GM18505 (cell line): ENCODE data around the gene TENM3.

Source experiments
- ATAC-seq: cut with Tn5 transposase; IDR thresholded peaks from one replicate; pipeline ENCODE4 v1.9.1; 2021; ENCODE audit not compliant: unreplicated experiment
- POLR2A ChIP-seq: IDR thresholded peaks from 4 replicates; pipeline ENCODE4 v1.6.1; 2011; ENCODE audit warnings: borderline replicate concordance; ENCODE audit not compliant: insufficient read depth, insufficient read length; ENCODE audit errors: extremely low read depth

The TENM3 gene

GRCh38 chr4:182328505-182328904 lies 85.3 kb downstream of the TENM3 start:
- TF ChIP-seq POLR2A, result no peak
- ATAC-seq, result no peak

- no peak for ATAC-seq
- TF ChIP-seq POLR2A, result no peak
Measured at GRCh38 chr4:182337366-182337765, 94.2 kb downstream of the TENM3 start.

GRCh38 chr4:182338063-182338462 lies 94.9 kb downstream of the TENM3 start:
- no peak for TF ChIP-seq POLR2A
- no peak for ATAC-seq

- ATAC-seq, result no peak
- TF ChIP-seq POLR2A, result no peak
Measured at GRCh38 chr4:182338746-182339145, 95.5 kb downstream of the TENM3 start.

GRCh38 chr4:182339221-182339641 lies 96.0 kb downstream of the TENM3 start:
- TF ChIP-seq POLR2A, result no peak
- ATAC-seq, result no peak

- no peak for TF ChIP-seq POLR2A
- no peak for ATAC-seq
Measured at GRCh38 chr4:182343453-182343852, 100.3 kb downstream of the TENM3 start.

GRCh38 chr4:182344968-182345367 lies 101.8 kb downstream of the TENM3 start:
- TF ChIP-seq POLR2A, result no peak
- ATAC-seq, result no peak

GRCh38 chr4:182346250-182346649 lies 103.0 kb downstream of the TENM3 start:
- ATAC-seq, result no peak
- TF ChIP-seq POLR2A, result no peak

- TF ChIP-seq POLR2A, result no peak
- ATAC-seq, result no peak
Measured at GRCh38 chr4:182346675-182347375, 103.6 kb downstream of the TENM3 start.

- no peak for TF ChIP-seq POLR2A
- ATAC-seq, result no peak
Measured at GRCh38 chr4:182348779-182349326, 105.7 kb downstream of the TENM3 start.

- ATAC-seq, result no peak
- no peak for TF ChIP-seq POLR2A
Measured at GRCh38 chr4:182350041-182350440, 106.8 kb downstream of the TENM3 start.

- TF ChIP-seq POLR2A, result no peak
- no peak for ATAC-seq
Measured at GRCh38 chr4:182351485-182351884, 108.3 kb downstream of the TENM3 start.

GRCh38 chr4:182354106-182354505 lies 110.9 kb downstream of the TENM3 start:
- no peak for TF ChIP-seq POLR2A
- ATAC-seq, result no peak

- no peak for ATAC-seq
- no peak for TF ChIP-seq POLR2A
Measured at GRCh38 chr4:182354867-182355266, 111.7 kb downstream of the TENM3 start.
